DOHH2 (cell line): ENCODE measurements around the gene MAGI1.

Experiments used
- H3F3A ChIP-seq: fragments of 200-600 bp; sonication (generic), shearing (Covaris generic); 2 replicates; pipeline ENCODE4 v1.6.0; 2016; ENCODE audit warnings: antibody characterized with exemption, mild to moderate bottlenecking; ENCODE audit not compliant: control insufficient read depth, insufficient read depth
- H3K27ac ChIP-seq: fragments of 200-600 bp; sonication (generic); 2 replicates; pipeline ENCODE4 v1.5.1; 2014; ENCODE audit warnings: low read depth, mild to moderate bottlenecking, low read length, moderate library complexity
- H3K27me3 ChIP-seq: fragments of 200-600 bp; sonication (generic); 2 replicates; pipeline ENCODE4 v1.6.1; 2014; ENCODE audit warnings: mild to moderate bottlenecking, low read length, mixed read lengths; ENCODE audit not compliant: control insufficient read depth
- H3K36me3 ChIP-seq: fragments of 200-600 bp; sonication (generic); 2 replicates; pipeline ENCODE4 v1.6.1; 2014; ENCODE audit warnings: mild to moderate bottlenecking, low read length, moderate library complexity, mixed read lengths; ENCODE audit not compliant: control insufficient read depth
- H3K4me1 ChIP-seq: fragments of 200-600 bp; sonication (generic); 2 replicates; pipeline ENCODE4 v1.6.1; 2014; ENCODE audit warnings: mild to moderate bottlenecking, low read length, mixed read lengths; ENCODE audit not compliant: control insufficient read depth
- H3K4me2 ChIP-seq: fragments of 200-600 bp; sonication (generic); 2 replicates; pipeline ENCODE4 v1.6.0; 2014; ENCODE audit warnings: mild to moderate bottlenecking, low read length, moderate library complexity
- H3K4me3 ChIP-seq: fragments of 200-600 bp; sonication (generic); 2 replicates; pipeline ENCODE4 v1.5.1; 2014; ENCODE audit warnings: mild to moderate bottlenecking, low read length, mixed read lengths
- H3K79me2 ChIP-seq: fragments of 200-600 bp; sonication (generic); 2 replicates; pipeline ENCODE4 v1.6.1; 2014; ENCODE audit warnings: mild to moderate bottlenecking, low read length, mixed read lengths; ENCODE audit not compliant: control insufficient read depth
- H3K9me2 ChIP-seq: fragments of 200-600 bp; sonication (generic); replicated peaks from 2 replicates; pipeline ENCODE4 v1.6.1; 2014; ENCODE audit warnings: mild to moderate bottlenecking, low read length, mixed read lengths; ENCODE audit not compliant: control insufficient read depth
- H3K9me3 ChIP-seq: fragments of 200-600 bp; sonication (generic); 2 replicates; pipeline ENCODE4 v1.6.1; 2014; ENCODE audit warnings: antibody characterized with exemption, low read length, mixed read lengths; ENCODE audit not compliant: control insufficient read depth, insufficient read depth
- H4K20me1 ChIP-seq: fragments of 200-600 bp; sonication (generic); 2 replicates; pipeline ENCODE4 v1.6.0; 2014; ENCODE audit warnings: low read depth, mild to moderate bottlenecking, antibody characterized with exemption, low read length, moderate library complexity; ENCODE audit not compliant: control insufficient read depth, insufficient read depth
- CTCF ChIP-seq: fragments of 200-600 bp; sonication (generic); IDR thresholded peaks from one replicate; pipeline ENCODE4 v1.5.1; 2014; ENCODE audit warnings: antibody characterized with exemption, mild to moderate bottlenecking, low read depth, low read length; ENCODE audit not compliant: poor library complexity, severe bottlenecking
- EZH2phosphoT487 ChIP-seq: fragments of 200-600 bp; sonication (generic); IDR thresholded peaks from 2 replicates; pipeline ENCODE4 v1.6.1; 2017; ENCODE audit warnings: borderline replicate concordance, mild to moderate bottlenecking, antibody characterized with exemption, low read length, moderate library complexity, mixed read lengths

Gene MAGI1

GRCh38 chr3:65948841-65949573 lies 89.7 kb downstream of the MAGI1 start:
- H3F3A ChIP-seq = no peaks in the 10 kb centered on the region
- no peaks in the 10 kb centered on the region for H3K4me1 ChIP-seq
- no peak overlapping the region for H3K27ac ChIP-seq
- H3K36me3 ChIP-seq = no peaks in the 10 kb centered on the region
- TF ChIP-seq CTCF (no peak), EZH2phosphoT487 (no peak)
- H3K9me3 ChIP-seq = no peaks in the 10 kb centered on the region
- H3K79me2 ChIP-seq = no peaks in the 10 kb centered on the region
- no peak overlapping the region for H3K4me2 ChIP-seq
- H4K20me1 ChIP-seq = no peaks in the 10 kb centered on the region
- H3K27me3 ChIP-seq = no peaks in the 10 kb centered on the region
- no peak overlapping the region for H3K4me3 ChIP-seq
- H3K9me2 ChIP-seq = no peaks in the 10 kb centered on the region

- TF ChIP-seq CTCF = no peak
- TF ChIP-seq EZH2phosphoT487 = no peak
- H3K27ac ChIP-seq = no peak overlapping the region
- no peak overlapping the region for H3K4me2 ChIP-seq
- no peaks in the 10 kb centered on the region for H3K27me3 ChIP-seq
- H3K9me3 ChIP-seq = no peaks in the 10 kb centered on the region
- H3K79me2 ChIP-seq = no peaks in the 10 kb centered on the region
- no peaks in the 10 kb centered on the region for H3K36me3 ChIP-seq
- no peaks in the 10 kb centered on the region for H3K9me2 ChIP-seq
- H3F3A ChIP-seq = no peaks in the 10 kb centered on the region
- no peaks in the 10 kb centered on the region for H4K20me1 ChIP-seq
- H3K4me1 ChIP-seq = no peaks in the 10 kb centered on the region
- H3K4me3 ChIP-seq = no peak overlapping the region
Measured at GRCh38 chr3:65946438-65946837, 92.3 kb downstream of the MAGI1 start.

GRCh38 chr3:65945953-65946352 lies 92.8 kb downstream of the MAGI1 start:
- H3K4me2 ChIP-seq = no peak overlapping the region
- no peaks in the 10 kb centered on the region for H3K36me3 ChIP-seq
- H3F3A ChIP-seq = no peaks in the 10 kb centered on the region

More at GRCh38 chr3:65945953-65946352, 92.8 kb downstream of the MAGI1 start:
- Histone ChIP-seq H3K27ac (no peak overlapping the region), H3K4me3 (no peak overlapping the region), H3K4me1 (no peaks in the 10 kb centered on the region), H3K9me3 (no peaks in the 10 kb centered on the region), H3K27me3 (no peaks in the 10 kb centered on the region), H3K9me2 (no peaks in the 10 kb centered on the region), H3K79me2 (no peaks in the 10 kb centered on the region), H4K20me1 (no peaks in the 10 kb centered on the region)
- TF ChIP-seq CTCF (no peak), EZH2phosphoT487 (no peak)
